ENCODE data around the gene FAM32A. TPM values are rescaled to one million over a fixed set of nuclear protein-coding genes. Genes with fewer than 3 reads are reported as not detected.

FAM32A gene
- total RNA-seq, 1 experiment from 2014 or later: 42.2 TPM

DNA sequence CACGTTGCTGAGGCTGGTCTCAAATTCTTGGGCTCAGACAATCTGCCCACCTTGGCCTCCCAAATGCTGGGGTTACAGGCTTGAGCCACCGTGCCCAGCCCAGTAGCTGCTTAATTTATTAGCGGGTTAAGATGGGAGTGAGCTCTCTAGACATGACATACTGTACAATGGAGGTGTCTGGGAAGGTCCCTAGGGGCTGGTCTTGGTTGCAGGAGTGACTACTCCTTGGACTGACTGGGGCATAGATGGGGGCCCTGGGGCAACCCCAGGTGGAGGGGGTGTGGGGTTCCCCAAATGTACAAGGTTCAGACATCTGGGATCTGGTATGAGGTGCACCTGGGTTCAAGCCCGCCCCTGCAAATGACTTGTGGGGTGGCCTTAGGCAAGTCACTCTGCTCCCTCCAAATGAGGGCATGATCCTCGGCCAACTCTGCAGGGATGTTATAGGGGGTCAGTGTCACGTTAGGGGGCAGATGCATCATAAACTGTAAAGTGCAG is 24.7 kb upstream of the FAM32A start:
- TF ChIP-seq, protein P1, sequence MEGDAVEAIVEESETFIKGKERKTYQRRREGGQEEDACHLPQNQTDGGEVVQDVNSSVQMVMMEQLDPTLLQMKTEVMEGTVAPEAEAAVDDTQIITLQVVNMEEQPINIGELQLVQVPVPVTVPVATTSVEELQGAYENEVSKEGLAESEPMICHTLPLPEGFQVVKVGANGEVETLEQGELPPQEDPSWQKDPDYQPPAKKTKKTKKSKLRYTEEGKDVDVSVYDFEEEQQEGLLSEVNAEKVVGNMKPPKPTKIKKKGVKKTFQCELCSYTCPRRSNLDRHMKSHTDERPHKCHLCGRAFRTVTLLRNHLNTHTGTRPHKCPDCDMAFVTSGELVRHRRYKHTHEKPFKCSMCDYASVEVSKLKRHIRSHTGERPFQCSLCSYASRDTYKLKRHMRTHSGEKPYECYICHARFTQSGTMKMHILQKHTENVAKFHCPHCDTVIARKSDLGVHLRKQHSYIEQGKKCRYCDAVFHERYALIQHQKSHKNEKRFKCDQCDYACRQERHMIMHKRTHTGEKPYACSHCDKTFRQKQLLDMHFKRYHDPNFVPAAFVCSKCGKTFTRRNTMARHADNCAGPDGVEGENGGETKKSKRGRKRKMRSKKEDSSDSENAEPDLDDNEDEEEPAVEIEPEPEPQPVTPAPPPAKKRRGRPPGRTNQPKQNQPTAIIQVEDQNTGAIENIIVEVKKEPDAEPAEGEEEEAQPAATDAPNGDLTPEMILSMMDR (IDR thresholded peaks at IDR 0.05; ENCODE audit: unreplicated experiment): no peak
- no TSS peak for BruUV-seq (replicated peaks)
- no peak for DNase-seq
- H3K27me3 Mint-ChIP-seq (ENCODE audit: unreplicated experiment): no peaks in the 10 kb centered on the region
- peak overlapping the region; percentile 44 for H3K4me3 Mint-ChIP-seq (ENCODE audit: low read depth, unreplicated experiment)
- no peaks in the 10 kb centered on the region for H3K9me3 Mint-ChIP-seq (ENCODE audit: low read depth, unreplicated experiment)
- peak overlapping the region; percentile 85 for H3K27ac Mint-ChIP-seq (ENCODE audit: unreplicated experiment)
- peaks cover 10% of the 10 kb centered on the region for H3K4me1 Mint-ChIP-seq (ENCODE audit: low read depth, unreplicated experiment)
- peaks cover 24% of the 10 kb centered on the region for H3K36me3 Mint-ChIP-seq (ENCODE audit: insufficient read depth, unreplicated experiment)
- CTCF ChIA-PET: no interaction called here
- intact Hi-C loops (cut with micrococcal nuclease; ENCODE audit: unreplicated experiment): no loop called here

DNA sequence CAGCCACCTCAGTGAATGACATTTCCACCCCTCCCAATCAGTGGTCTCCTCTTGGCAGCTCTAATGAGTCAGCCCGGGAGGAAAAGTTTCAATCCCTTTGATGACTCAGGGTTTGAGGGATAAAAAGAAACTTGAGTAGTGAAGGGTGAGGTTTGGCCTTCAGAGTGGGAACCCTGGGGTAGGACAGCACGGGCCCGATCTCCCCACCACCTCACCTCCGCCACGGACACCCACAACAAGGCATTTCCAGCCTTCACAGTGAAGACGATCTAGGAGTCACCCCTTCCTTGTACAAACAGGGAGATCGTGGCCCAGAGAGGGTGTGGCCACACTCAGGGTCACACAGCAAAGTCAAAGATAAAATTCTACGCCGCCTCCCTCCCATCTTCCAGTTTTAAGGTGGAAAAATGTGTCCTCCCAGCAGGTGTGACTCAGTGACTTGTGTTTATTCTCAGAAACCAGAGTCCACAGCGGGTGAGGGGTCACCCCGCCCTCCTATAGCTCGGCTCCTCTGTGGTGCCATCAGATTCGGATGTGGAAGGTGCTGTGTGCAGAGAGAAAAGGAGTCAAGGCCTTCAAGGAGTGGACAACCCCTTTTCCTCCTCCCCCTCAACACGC is 24.2 kb upstream of the FAM32A start:
- Mint-ChIP-seq H3K27me3 (ENCODE audit: unreplicated experiment) (no peaks in the 10 kb centered on the region), H3K36me3 (ENCODE audit: insufficient read depth, unreplicated experiment) (peaks cover 24% of the 10 kb centered on the region), H3K4me3 (ENCODE audit: low read depth, unreplicated experiment) (peak overlapping the region; percentile 44), H3K9me3 (ENCODE audit: low read depth, unreplicated experiment) (no peaks in the 10 kb centered on the region), H3K4me1 (ENCODE audit: low read depth, unreplicated experiment) (peaks cover 10% of the 10 kb centered on the region), H3K27ac (ENCODE audit: unreplicated experiment) (peak overlapping the region; percentile 85)
- CTCF ChIA-PET: interaction anchor here (0.8 to 1.0 kb wide), 2 partner anchors 14 to 24 kb away, joined by 3 to 4 read pairs; partner anchors contain the start of gene FAM32A
- intact Hi-C loops (cut with micrococcal nuclease; ENCODE audit: unreplicated experiment): no loop called here
- peak; percentile 38 for DNase-seq
- BruUV-seq (replicated peaks): no TSS peak
- TF ChIP-seq, protein P1 (IDR thresholded peaks at IDR 0.05; ENCODE audit: unreplicated experiment): no peak

DNA sequence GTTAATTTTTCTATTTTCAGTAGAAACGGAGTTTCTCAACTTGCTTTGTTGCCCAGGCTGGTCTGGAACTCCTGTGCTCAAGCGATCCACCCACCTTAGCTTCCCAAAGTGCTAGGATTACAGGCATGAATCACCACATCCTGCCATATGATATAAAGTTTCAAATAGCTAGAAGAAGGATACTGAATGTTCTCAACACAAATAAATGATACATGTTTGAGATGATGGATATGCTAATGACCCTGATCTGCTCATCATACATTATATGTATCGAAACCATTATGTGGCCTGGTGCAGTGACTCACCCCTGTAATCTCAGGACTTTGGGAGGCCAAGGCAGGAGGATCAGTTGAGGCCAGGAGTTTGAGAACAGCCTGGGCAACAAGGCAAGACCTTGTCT is 23.4 kb upstream of the FAM32A start:
- Mint-ChIP-seq H3K36me3 (ENCODE audit: insufficient read depth, unreplicated experiment) (peaks cover 24% of the 10 kb centered on the region), H3K27ac (ENCODE audit: unreplicated experiment) (no peak overlapping the region), H3K4me3 (ENCODE audit: low read depth, unreplicated experiment) (no peak overlapping the region), H3K4me1 (ENCODE audit: low read depth, unreplicated experiment) (peaks cover 10% of the 10 kb centered on the region), H3K9me3 (ENCODE audit: low read depth, unreplicated experiment) (no peaks in the 10 kb centered on the region), H3K27me3 (ENCODE audit: unreplicated experiment) (no peaks in the 10 kb centered on the region)
- intact Hi-C loops (cut with micrococcal nuclease; ENCODE audit: unreplicated experiment): no loop called here
- no TSS peak for BruUV-seq (replicated peaks)
- DNase-seq: peak; percentile 20
- TF ChIP-seq, protein P1 (IDR thresholded peaks at IDR 0.05; ENCODE audit: unreplicated experiment): no peak
- CTCF ChIA-PET: interaction anchor here (0.7 to 1.0 kb wide), 5 partner anchors 17 to 1197 kb away, joined by 3 to 9 read pairs (median 5); partner anchors contain the start of genes FAM32A and OR10H1

DNA sequence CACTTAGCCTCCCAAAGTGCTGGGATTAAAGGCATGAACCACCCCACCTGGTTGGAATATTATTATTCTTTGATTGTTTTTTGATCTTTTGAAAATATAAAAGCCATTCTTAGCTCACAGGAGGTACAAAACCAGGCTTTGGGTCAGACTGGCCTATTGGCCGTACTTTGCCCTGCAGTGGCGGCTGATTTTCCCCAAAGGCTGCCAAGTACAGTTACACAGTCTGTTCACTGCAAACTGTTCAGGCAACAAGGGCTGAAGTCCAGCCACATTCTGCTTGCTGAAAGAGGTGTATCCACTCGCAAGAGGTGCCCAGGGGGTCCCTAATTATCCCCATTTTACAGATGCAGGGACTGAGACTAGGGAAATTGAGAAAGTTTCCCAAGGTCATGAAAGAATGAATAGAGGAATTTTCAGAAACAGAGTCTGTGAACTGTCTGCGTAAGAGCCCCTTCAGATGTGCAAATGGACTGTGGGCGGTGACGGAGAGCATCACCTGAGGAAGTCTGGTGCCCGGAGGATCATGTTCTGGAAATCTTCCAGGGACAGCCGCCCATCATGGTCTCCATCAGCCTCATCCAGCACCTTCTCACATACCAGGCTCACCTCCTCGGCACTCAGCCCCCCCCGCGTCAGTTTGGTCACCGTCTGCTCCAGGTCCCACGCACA is 20.9 kb upstream of the FAM32A start:
- H3K4me1 Mint-ChIP-seq (ENCODE audit: low read depth, unreplicated experiment): peaks cover 10% of the 10 kb centered on the region
- H3K27me3 Mint-ChIP-seq (ENCODE audit: unreplicated experiment): no peaks in the 10 kb centered on the region
- no peak overlapping the region for H3K4me3 Mint-ChIP-seq (ENCODE audit: low read depth, unreplicated experiment)
- H3K36me3 Mint-ChIP-seq (ENCODE audit: insufficient read depth, unreplicated experiment): peaks cover 16% of the 10 kb centered on the region
- TF ChIP-seq, protein P1 (IDR thresholded peaks at IDR 0.05; ENCODE audit: unreplicated experiment): no peak
- intact Hi-C loops (cut with micrococcal nuclease; ENCODE audit: unreplicated experiment): no loop called here
- BruUV-seq (replicated peaks): no TSS peak
- no peaks in the 10 kb centered on the region for H3K9me3 Mint-ChIP-seq (ENCODE audit: low read depth, unreplicated experiment)
- CTCF ChIA-PET: no interaction called here
- no peak for DNase-seq
- H3K27ac Mint-ChIP-seq (ENCODE audit: unreplicated experiment): no peak overlapping the region
